GM10266 (cell line): ENCODE results near the gene DDIT3.
"Not testable (repeated sequence)": the region's sequence is repeated elsewhere in the genome, so short reads cannot be mapped to it uniquely, and the experiment has no call there.

Experiments used
- DNase-seq: peaks from one replicate; pipeline ENCODE4 v3.0.0; 2012; ENCODE audit errors: extremely low spot score
- CTCF ChIP-seq: IDR thresholded peaks from 2 replicates; pipeline ENCODE4 v1.5.1; 2012; ENCODE audit warnings: mild to moderate bottlenecking, low read depth; ENCODE audit not compliant: control insufficient read depth, insufficient read depth; ENCODE audit errors: missing control alignments

Gene DDIT3

GRCh38 chr12:57515934-57516541 lies 4.3 kb downstream of the DDIT3 start:
- TF ChIP-seq CTCF: no peak
- DNase-seq: no peak

- no peak for DNase-seq
- TF ChIP-seq CTCF: no peak
These were observed 4.8 kb downstream of the DDIT3 start for GRCh38 chr12:57515408-57515933.

- TF ChIP-seq CTCF: no peak
- DNase-seq: no peak
These were observed 5.5 kb downstream of the DDIT3 start for GRCh38 chr12:57514720-57515407.

GRCh38 chr12:57514246-57514645 lies 6.1 kb downstream of the DDIT3 start:
- DNase-seq: not testable (repeated sequence)

GRCh38 chr12:57513677-57514076 lies 6.6 kb downstream of the DDIT3 start:
- DNase-seq: not testable (repeated sequence)

GRCh38 chr12:57513266-57513665 lies 7.0 kb downstream of the DDIT3 start:
- no peak for TF ChIP-seq CTCF
- DNase-seq: no peak

- no peak for TF ChIP-seq CTCF
- DNase-seq: no peak
These were observed 7.6 kb downstream of the DDIT3 start for GRCh38 chr12:57512665-57513064.

GRCh38 chr12:57511588-57512325 lies 8.6 kb downstream of the DDIT3 start:
- no peak for DNase-seq

More at GRCh38 chr12:57511588-57512325, 8.6 kb downstream of the DDIT3 start:
- no peak for TF ChIP-seq CTCF
